Measurements from ENCODE around the gene TXLNA. TPM values are rescaled to one million over a fixed set of nuclear protein-coding genes. Genes with fewer than 3 reads are reported as not detected.
A peak's percentile ranks its signal among the peaks of the same experiment; 100 is the strongest.

Gene TXLNA
- total RNA-seq, 1 experiment from 2014 or later: 70.2 TPM

DNA sequence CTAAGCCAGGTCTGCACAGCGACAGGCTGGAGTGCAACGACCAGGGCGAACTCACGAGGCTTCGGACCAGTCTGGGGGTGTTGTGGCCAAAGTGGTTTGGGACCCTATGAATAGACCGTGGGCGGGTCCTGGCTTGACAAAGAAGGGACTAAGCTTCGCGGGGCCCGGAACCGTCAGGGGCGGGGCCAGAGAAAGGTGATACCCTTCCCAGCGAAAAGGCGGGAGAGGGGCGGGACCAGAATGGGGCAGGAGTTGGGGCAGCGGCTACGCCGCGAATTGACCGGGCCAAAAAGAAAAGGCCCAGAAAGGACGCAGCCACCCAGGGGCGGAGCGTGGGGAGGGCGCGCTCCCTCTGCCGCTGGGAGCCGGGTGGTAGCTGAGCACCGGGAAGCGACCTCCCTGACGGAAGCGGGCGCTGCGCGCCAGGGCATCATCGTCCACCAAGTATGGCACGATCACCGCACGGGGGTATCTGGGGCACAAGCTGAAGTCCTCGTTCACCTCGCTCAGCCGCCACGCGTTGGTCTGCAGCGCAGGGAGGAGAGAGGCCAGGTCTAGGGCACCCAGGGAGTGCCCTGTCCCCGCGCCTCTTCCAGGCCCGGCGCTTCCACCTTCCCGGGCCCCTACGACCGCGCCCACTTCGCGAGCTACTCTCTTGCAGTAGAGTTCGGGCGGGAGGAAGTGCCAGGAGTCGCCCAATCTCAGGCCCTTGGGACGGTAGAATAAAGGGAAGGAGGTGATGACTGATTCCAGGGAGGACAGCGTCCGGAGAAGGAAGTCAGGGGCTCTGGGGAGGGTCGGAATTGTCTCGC is 60.9 kb downstream of the TXLNA start:
- peak overlapping the region; percentile 70 for H3K4me3 ChIP-seq (ENCODE audit: insufficient read depth, low read depth, low read length)
- H3K27me3 ChIP-seq (ENCODE audit: control insufficient read depth, insufficient read depth, low read length): peaks cover 5% of the 10 kb centered on the region; the same call in 1 of the 2 replicates
- peak; percentile 97 for DNase-seq
- peaks cover 1% of the 10 kb centered on the region; the same call in 1 of the 2 replicates for H3K36me3 ChIP-seq (replicated peaks; ENCODE audit: control insufficient read depth, insufficient read depth, low read length)

DNA sequence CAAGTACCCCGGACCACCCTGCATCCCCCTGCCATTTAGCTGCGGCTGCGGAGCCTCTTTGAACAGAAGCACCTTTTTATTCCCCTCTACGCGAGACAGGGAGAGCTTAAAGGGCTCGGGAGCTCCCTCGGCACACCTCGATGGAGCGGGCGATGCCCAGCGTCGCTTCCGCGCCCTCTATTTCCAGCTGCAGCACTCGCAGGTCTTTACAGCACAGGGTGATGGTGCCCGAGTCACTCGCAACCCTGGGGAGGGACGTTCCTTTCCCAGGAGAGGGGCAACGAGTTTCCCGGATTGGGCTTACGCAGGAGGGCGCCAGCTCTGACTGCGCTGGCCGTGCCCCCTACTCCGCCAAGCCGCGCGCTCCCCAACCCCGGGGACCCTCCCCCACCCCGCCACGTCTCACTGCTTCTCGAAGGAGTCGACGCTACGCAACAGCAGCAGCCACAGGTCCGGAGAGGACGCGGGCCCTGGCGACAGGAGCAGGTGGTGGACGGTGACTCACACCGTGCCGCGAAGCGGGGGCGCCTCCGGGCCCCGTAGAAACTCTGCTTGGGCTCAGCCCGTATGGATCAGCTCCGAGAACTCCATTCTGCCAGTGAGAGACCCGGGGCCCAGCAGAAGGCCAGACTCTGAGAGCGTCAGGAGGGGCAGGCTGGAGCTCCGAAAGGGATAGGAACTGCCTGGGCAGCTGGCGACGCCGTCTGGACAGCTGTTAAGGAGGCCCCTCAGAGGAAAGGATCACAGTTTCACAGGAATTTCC is 61.7 kb downstream of the TXLNA start:
- Histone ChIP-seq H3K27me3 (ENCODE audit: control insufficient read depth, insufficient read depth, low read length) (peaks cover 5% of the 10 kb centered on the region; the same call in 1 of the 2 replicates), H3K36me3 (replicated peaks; ENCODE audit: control insufficient read depth, insufficient read depth, low read length) (peaks cover under 1% of the 10 kb centered on the region; the same call in 1 of the 2 replicates), H3K4me3 (ENCODE audit: insufficient read depth, low read depth, low read length) (peak overlapping the region; percentile 70)
- peak; percentile 88 for DNase-seq

DNA sequence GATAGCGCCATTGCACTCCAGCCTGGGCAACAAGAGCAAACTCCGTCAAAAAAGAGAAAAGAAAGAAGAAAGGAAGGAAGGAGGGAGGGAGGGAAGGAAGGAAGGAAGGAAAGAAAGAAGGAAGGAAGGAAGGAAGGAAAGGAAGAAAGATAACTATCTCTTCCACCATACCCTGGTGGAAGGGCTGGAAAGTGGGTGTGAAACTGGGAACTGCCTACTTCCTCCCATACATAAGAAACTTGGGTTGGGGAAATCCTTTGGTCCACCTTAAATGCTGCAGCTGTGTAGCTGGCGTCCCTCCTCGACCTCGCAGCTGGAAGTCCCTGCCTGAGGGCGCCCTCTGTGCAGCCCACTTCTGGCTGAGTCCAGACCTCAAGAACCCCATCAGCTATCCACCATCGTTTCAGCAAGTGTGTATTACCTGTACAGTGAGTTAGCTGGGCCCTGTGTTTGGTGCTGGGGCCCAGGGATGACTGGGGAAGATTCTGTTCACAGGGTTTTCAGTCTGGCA is 62.9 kb downstream of the TXLNA start:
- H3K4me3 ChIP-seq (ENCODE audit: insufficient read depth, low read depth, low read length): no peak overlapping the region
- peaks cover 5% of the 10 kb centered on the region; the same call in 1 of the 2 replicates for H3K27me3 ChIP-seq (ENCODE audit: control insufficient read depth, insufficient read depth, low read length)
- H3K36me3 ChIP-seq (replicated peaks; ENCODE audit: control insufficient read depth, insufficient read depth, low read length): no peaks in the 10 kb centered on the region
- DNase-seq: peak; percentile 52

DNA sequence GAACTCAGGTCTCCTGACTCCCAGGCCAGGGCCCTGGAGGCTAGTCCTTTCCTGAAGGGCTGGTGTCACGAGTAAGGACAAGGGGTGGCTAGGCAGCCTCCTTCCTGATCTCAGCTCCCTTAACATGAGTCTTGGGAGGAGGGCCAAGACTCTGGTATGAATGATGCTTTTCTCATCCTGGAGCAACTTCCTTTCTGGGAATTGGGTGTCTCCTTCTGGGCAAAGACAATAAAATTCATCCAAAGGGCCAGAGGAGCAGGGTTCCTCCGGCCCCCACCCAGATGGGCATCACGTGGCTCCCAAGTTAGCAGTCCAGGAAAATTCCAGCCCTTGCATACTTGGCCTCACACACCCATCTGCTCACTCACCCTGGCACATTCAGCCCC is 67.4 kb downstream of the TXLNA start, which contains the start of gene FAM167B:
FAM167B (plus strand) TSS at position 335 of the 386 bp plus-strand sequence. CDS start 200 bp downstream, outside the sequence.
- no peaks in the 10 kb centered on the region for H3K27me3 ChIP-seq (ENCODE audit: control insufficient read depth, insufficient read depth, low read length)
- DNase-seq: peak; percentile 21
- no peaks in the 10 kb centered on the region for H3K36me3 ChIP-seq (replicated peaks; ENCODE audit: control insufficient read depth, insufficient read depth, low read length)
- no peak within 1 kb of the TSS for H3K4me3 ChIP-seq (ENCODE audit: insufficient read depth, low read depth, low read length)

GRCh38 chr1:32247452-32247851 is 68.0 kb downstream of the TXLNA start:
- Histone ChIP-seq H3K36me3 (replicated peaks; ENCODE audit: control insufficient read depth, insufficient read depth, low read length) (no peaks in the 10 kb centered on the region), H3K4me3 (ENCODE audit: insufficient read depth, low read depth, low read length) (no peak overlapping the region), H3K27me3 (ENCODE audit: control insufficient read depth, insufficient read depth, low read length) (no peaks in the 10 kb centered on the region)
- DNase-seq: peak; percentile 24

Other genes starting within 250 kb of the TXLNA start
- 307 and 444 TPM in 2 replicates for gene PTP4A2, start 241.3 kb upstream of the TXLNA start, total RNA-seq (2014; rRNA removed; shearing (Covaris generic))
- gene KHDRBS1, start 165.8 kb upstream of the TXLNA start, total RNA-seq (2014; rRNA removed; shearing (Covaris generic)): 84.7 and 108 TPM in 2 replicates
- gene TMEM39B, start 106.7 kb upstream of the TXLNA start, total RNA-seq (2014; rRNA removed; shearing (Covaris generic)): 11.1 and 14.3 TPM in 2 replicates
- gene KPNA6, start 71.6 kb upstream of the TXLNA start, total RNA-seq (2014; rRNA removed; shearing (Covaris generic)): 101 and 111 TPM in 2 replicates
- gene CCDC28B, start 20.9 kb downstream of the TXLNA start, total RNA-seq (2014; rRNA removed; shearing (Covaris generic)): 56.0 and 57.8 TPM in 2 replicates
- 8.3 and 8.7 TPM in 2 replicates for gene IQCC, start 26.0 kb downstream of the TXLNA start, total RNA-seq (2014; rRNA removed; shearing (Covaris generic))
- not detected in 2 replicates for gene DCDC2B, start 29.4 kb downstream of the TXLNA start, total RNA-seq (2014; rRNA removed; shearing (Covaris generic))
- gene TMEM234, start 42.7 kb downstream of the TXLNA start, total RNA-seq (2014; rRNA removed; shearing (Covaris generic)): 11.8 and 16.3 TPM in 2 replicates
- 458 and 547 TPM in 2 replicates for gene EIF3I, start 42.7 kb downstream of the TXLNA start, total RNA-seq (2014; rRNA removed; shearing (Covaris generic))
- 3.1 and 4.1 TPM in 2 replicates for gene FAM167B, start 67.5 kb downstream of the TXLNA start, total RNA-seq (2014; rRNA removed; shearing (Covaris generic))
- 70.5 and 75.8 TPM in 2 replicates for gene LCK, start 71.6 kb downstream of the TXLNA start, total RNA-seq (2014; rRNA removed; shearing (Covaris generic))
- 133 and 151 TPM in 2 replicates for gene HDAC1, start 112.4 kb downstream of the TXLNA start, total RNA-seq (2014; rRNA removed; shearing (Covaris generic))
- 478 and 603 TPM in 2 replicates for gene MARCKSL1, start 156.6 kb downstream of the TXLNA start, total RNA-seq (2014; rRNA removed; shearing (Covaris generic))
- gene FAM229A, start 182.8 kb downstream of the TXLNA start, total RNA-seq (2014; rRNA removed; shearing (Covaris generic)): 4.0 and 8.2 TPM in 2 replicates
- gene TSSK3, start 182.9 kb downstream of the TXLNA start, total RNA-seq (2014; rRNA removed; shearing (Covaris generic)): 1.2 and 3.7 TPM in 2 replicates
- gene BSDC1, start 214.8 kb downstream of the TXLNA start, total RNA-seq (2014; rRNA removed; shearing (Covaris generic)): 91.5 and 97.8 TPM in 2 replicates

All from H7 (cell line).